Smooth muscle cell (in vitro differentiated cells): ENCODE results near the gene ELMO1. TPM values are rescaled to one million over a fixed set of nuclear protein-coding genes. Genes with fewer than 3 reads are reported as not detected.

ENCODE experiments used
- DNase-seq: peaks from one replicate; lab custom pipeline; 2025; ENCODE audit not compliant: unreplicated experiment; lab: John Stamatoyannopoulos, UW
- H2AFZ ChIP-seq: fragments of 200-600 bp; sonication (generic); 2 replicates; pipeline ENCODE4 v1.6.0; 2016; ENCODE audit warnings: antibody characterized with exemption, low read depth, mild to moderate bottlenecking
- H3F3A ChIP-seq: fragments of 200-600 bp; sonication (generic); 2 replicates; pipeline ENCODE4 v1.6.0; 2017; ENCODE audit warnings: antibody characterized with exemption, low read depth
- H3K27ac ChIP-seq: fragments of 200-600 bp; sonication (generic); 2 replicates; pipeline ENCODE4 v1.5.1; 2016; ENCODE audit warnings: low read depth, mild to moderate bottlenecking
- H3K27me3 ChIP-seq: fragments of 200-600 bp; sonication (generic); 2 replicates; pipeline ENCODE4 v1.6.1; 2016; ENCODE audit warnings: low read depth, mild to moderate bottlenecking
- H3K36me3 ChIP-seq: fragments of 200-600 bp; sonication (generic); 2 replicates; pipeline ENCODE4 v1.5.1; 2016; ENCODE audit warnings: low read depth
- H3K4me1 ChIP-seq: fragments of 200-600 bp; sonication (generic); 2 replicates; pipeline ENCODE4 v1.5.1; 2016; ENCODE audit warnings: low read depth
- H3K4me2 ChIP-seq: fragments of 200-600 bp; sonication (generic); 2 replicates; pipeline ENCODE4 v1.6.0; 2016; ENCODE audit warnings: mild to moderate bottlenecking
- H3K4me3 ChIP-seq: fragments of 200-600 bp; sonication (generic); 2 replicates; pipeline ENCODE4 v1.5.1; 2016; ENCODE audit warnings: mild to moderate bottlenecking
- H3K79me2 ChIP-seq: fragments of 200-600 bp; sonication (generic); 2 replicates; pipeline ENCODE4 v1.6.0; 2016; ENCODE audit warnings: low read depth, mild to moderate bottlenecking
- H3K9ac ChIP-seq: fragments of 200-600 bp; sonication (generic); 2 replicates; pipeline ENCODE4 v1.6.0; 2016; ENCODE audit warnings: low read depth
- H3K9me3 ChIP-seq: fragments of 200-600 bp; sonication (generic); replicated peaks from 2 replicates; pipeline ENCODE4 v1.5.1; 2016; ENCODE audit warnings: low read depth
- H4K20me1 ChIP-seq: fragments of 200-600 bp; sonication (generic); 2 replicates; pipeline ENCODE4 v1.6.0; 2016; ENCODE audit warnings: low read depth
- CTCF ChIP-seq: fragments of 200-600 bp; sonication (generic); IDR thresholded peaks from 2 replicates; pipeline ENCODE4 v1.5.1; 2017; ENCODE audit warnings: borderline replicate concordance, mild to moderate bottlenecking, antibody characterized with exemption; ENCODE audit not compliant: insufficient read depth, poor library complexity, severe bottlenecking
- WGBS: methylation state at CpG from one replicate; pipeline ENCODE4 v1.1.7; 2016; ENCODE audit warnings: low lambda C conversion rate; 5-methylcytosine and 5-hydroxymethylcytosine counted together
- polyA plus RNA-seq: library from polyadenylated mRNA; unstranded; fragments of >200 nt; fragmentation: Nextera tagmentation; extraction: Ambion mirVana; gene quantifications from 2 replicates; pipeline ENCODE4 v1.2.1, GENCODE V29; 2016
- total RNA-seq: library from RNA; depleted of rRNA; stranded (reverse); fragments of >200 nt; gene quantifications from 2 replicates; pipeline ENCODE4 v1.2.3, GENCODE V29; 2014

Gene ELMO1
- total and polyA plus RNA-seq, 2 experiments from 2014 or later, result 8.2 to 36.0 TPM

DNA sequence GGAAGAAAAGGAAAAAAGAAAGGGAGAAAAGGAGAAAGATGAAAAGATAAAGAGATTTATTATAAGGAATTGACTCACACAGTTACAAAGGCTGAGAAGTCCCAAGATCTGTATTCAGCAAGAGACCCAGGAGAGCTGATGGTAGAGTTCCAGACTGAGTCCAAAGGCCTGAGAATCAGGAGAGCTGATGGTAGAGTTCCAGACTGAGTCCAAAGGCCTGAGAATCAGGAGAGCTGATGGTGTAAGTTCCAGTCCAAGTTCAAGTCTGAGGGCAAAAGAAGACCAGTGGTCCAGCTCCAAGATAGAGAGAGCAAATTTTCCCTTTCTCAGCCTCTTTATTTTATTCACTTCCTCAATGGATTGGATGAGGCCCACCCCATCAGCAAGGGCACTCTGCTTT lies 627.0 kb downstream of the ELMO1 start:
- no peaks in the 10 kb centered on the region for H3F3A ChIP-seq
- H4K20me1 ChIP-seq, result no peaks in the 10 kb centered on the region
- no peaks in the 10 kb centered on the region for H3K9me3 ChIP-seq
- no peak overlapping the region for H3K4me2 ChIP-seq
- no peaks in the 10 kb centered on the region for H3K36me3 ChIP-seq
- no peaks in the 10 kb centered on the region for H3K79me2 ChIP-seq
- no peak overlapping the region for H3K27ac ChIP-seq
- H2AFZ ChIP-seq, result no peak overlapping the region
- DNase-seq, result no peak
- no peak for TF ChIP-seq CTCF
- H3K4me1 ChIP-seq, result no peaks in the 10 kb centered on the region
- H3K27me3 ChIP-seq, result peaks cover 4% of the 10 kb centered on the region
- H3K4me3 ChIP-seq, result no peak overlapping the region
- H3K9ac ChIP-seq, result no peak overlapping the region

GRCh38 chr7:36820527-36821170 lies 628.0 kb downstream of the ELMO1 start:
- Histone ChIP-seq H3K27me3 (peaks cover 4% of the 10 kb centered on the region), H2AFZ (no peak overlapping the region), H3K4me2 (peak overlapping the region; percentile 50), H3K9ac (no peak overlapping the region), H3K27ac (no peak overlapping the region), H3F3A (no peaks in the 10 kb centered on the region), H3K4me1 (no peaks in the 10 kb centered on the region), H3K4me3 (no peak overlapping the region), H3K36me3 (no peaks in the 10 kb centered on the region), H3K79me2 (no peaks in the 10 kb centered on the region), H3K9me3 (no peaks in the 10 kb centered on the region), H4K20me1 (no peaks in the 10 kb centered on the region)
- no peak for DNase-seq
- no peak for TF ChIP-seq CTCF

DNA sequence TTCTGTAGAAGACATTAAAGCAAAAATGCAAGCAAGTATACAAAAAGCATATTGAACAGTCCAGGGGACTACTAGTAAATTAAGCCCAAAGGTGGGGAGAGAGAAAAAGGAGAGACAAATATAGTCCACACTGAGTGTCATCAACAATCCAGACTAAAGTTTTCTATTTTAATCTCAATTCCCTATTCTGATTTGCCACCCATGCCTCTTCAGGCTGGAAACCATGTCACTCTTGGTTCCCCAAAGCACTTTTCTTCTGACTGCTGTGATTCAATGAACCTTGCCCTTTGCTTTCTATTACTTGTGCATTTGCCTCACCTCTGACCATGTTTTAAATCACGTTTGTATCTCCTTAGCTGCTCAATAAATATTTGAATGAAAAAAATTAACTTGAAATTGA lies 629.0 kb downstream of the ELMO1 start:
- Histone ChIP-seq H3K27me3 (no peaks in the 10 kb centered on the region), H3K4me3 (no peak overlapping the region), H3F3A (no peaks in the 10 kb centered on the region), H3K27ac (no peak overlapping the region), H2AFZ (no peak overlapping the region), H3K9ac (no peak overlapping the region), H3K36me3 (no peaks in the 10 kb centered on the region), H3K4me1 (no peaks in the 10 kb centered on the region), H3K9me3 (no peaks in the 10 kb centered on the region), H4K20me1 (no peaks in the 10 kb centered on the region), H3K79me2 (no peaks in the 10 kb centered on the region), H3K4me2 (no peak overlapping the region)
- TF ChIP-seq CTCF, result no peak
- WGBS, result 70% methylated on average over 1 of the region's 1 CpG
- DNase-seq, result no peak

- DNase-seq, result no peak
- no peak overlapping the region for H3K9ac ChIP-seq
- no peak overlapping the region for H2AFZ ChIP-seq
- no peak overlapping the region for H3K27ac ChIP-seq
- no peak for TF ChIP-seq CTCF
- H3F3A ChIP-seq, result no peaks in the 10 kb centered on the region
- H3K4me1 ChIP-seq, result no peaks in the 10 kb centered on the region
- no peaks in the 10 kb centered on the region for H4K20me1 ChIP-seq
- no peak overlapping the region for H3K4me3 ChIP-seq
- 85% methylated on average over 4 of the region's 4 CpGs for WGBS
- H3K27me3 ChIP-seq, result no peaks in the 10 kb centered on the region
- no peak overlapping the region for H3K4me2 ChIP-seq
- no peaks in the 10 kb centered on the region for H3K9me3 ChIP-seq
- H3K79me2 ChIP-seq, result no peaks in the 10 kb centered on the region
- H3K36me3 ChIP-seq, result no peaks in the 10 kb centered on the region
Observed at GRCh38 chr7:36814311-36814710, 634.4 kb downstream of the ELMO1 start.
